Ecto neural progenitor cell (in vitro differentiated cells): Measurements from ENCODE around the gene PLSCR1.

Experiments used
- DNase-seq: peaks from one replicate; pipeline ENCODE4 v3.0.0-alpha.2; 2018; ENCODE audit warnings: low spot score

The PLSCR1 gene, protein sequence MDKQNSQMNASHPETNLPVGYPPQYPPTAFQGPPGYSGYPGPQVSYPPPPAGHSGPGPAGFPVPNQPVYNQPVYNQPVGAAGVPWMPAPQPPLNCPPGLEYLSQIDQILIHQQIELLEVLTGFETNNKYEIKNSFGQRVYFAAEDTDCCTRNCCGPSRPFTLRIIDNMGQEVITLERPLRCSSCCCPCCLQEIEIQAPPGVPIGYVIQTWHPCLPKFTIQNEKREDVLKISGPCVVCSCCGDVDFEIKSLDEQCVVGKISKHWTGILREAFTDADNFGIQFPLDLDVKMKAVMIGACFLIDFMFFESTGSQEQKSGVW

DNA sequence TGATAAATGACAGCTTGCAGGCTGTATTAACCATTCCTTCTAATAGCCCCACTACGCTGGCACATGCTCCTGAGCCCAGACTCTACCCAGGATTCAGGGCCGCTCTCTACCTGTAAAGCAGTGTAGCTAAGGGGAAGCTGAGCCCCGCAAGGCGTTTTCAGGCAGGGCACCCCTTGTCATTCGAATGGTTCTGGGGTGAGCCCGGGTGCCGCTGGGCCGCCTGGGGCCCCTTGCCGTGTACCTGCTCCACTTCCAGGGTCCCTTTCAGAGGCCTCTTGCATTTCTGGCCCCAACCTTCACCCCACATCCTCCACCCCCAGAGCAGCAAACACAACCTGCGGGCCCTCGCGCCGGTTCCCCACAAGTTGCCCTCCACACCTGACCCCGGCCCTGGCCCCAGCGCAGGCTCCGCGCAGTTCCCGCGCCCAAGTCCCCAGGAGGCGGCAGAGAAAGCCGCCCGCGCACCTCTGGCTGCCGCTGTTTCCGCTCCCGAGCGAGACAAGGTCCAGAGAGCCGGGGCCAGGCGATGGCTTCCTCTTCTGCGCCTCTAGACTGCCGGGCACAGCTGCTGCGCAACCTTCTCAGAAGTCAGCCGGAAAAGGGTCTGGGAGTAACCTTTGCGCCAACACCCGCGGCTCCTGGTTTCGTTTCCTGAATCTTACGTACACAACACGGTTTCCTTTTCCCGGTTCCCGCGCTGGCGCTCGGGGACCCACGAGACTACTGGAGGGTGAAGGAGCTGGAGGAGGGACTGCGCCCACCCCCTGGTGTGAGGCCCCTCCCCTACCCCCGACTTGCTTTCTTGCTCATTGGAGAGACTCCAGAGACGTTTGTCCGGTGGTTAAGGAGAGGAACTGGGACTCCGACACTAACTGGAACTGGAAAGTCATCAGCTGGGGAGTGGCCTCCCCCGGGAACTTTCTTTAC, at the start of gene PLSCR1:
TSS of gene PLSCR1 (minus strand) at position 606 of the 927 bp plus-strand sequence. CDS start 8,055 bp downstream, outside the sequence.
- peak; percentile 85 for DNase-seq

DNA sequence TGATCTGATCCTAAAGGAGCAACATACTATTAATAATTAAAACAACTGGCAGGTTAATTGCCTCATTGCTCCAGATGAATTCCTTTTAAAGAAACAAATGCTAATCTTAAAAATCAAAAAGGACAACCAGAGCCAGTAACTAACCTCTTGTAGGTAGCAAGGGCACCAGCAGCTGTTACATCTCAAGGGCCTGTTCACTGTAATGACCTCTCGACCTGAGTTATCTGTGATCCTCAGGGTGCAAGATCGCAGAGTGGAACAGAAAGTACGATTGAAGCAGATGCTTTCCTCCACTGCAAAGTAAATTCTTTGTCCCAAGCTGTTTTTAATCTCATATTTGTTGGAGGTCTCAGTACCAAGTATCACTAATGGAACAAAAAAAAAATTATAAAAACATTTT, 49.4 kb upstream of the PLSCR1 start:
- DNase-seq: no peak

DNA sequence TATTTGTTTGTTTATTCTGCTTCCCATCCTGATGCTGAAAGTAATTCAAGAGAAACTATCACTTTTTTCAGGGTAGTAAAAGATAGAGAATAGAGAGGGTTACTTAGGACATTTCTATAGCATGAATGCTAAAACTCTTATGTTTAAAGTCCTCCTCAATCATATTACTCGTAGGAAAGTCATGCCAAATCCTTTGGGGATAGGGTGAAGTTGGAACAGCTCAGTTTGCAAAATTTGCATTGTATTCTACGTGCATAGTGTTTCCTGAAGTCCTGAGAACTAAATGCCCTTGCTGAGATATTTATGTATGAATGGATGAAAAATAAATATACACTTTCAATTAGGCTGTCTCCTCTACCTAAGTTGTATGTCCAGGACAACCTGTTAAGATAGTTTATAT, 46.1 kb upstream of the PLSCR1 start:
- no peak for DNase-seq

DNA sequence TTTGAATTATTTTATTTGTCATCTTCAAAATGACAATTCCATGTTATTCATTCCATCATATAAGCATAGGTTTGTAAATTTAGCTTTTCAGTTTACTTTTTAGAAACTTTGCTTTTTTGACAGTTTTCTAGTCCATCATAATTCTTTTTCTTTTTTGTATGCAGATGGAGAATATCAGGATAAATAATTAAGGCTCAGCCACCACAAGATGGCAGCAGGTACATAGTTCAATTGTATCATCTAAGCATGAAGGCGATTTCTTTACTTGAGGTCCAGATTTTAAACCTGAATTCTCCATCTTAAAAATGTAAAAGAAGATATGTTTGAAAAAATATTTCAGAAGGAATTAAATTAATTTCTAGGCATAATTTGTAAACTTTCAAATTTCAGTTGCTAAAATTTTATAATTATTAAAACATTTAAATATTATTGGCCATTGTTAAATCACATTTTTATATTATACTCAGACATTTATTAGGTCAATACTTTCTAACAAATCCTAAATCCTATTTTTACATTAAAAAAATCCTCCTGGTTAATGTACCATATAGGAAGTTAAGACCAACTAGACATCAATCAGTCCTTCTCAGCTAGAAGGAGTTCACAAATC, 45.6 kb upstream of the PLSCR1 start:
- no peak for DNase-seq

DNA sequence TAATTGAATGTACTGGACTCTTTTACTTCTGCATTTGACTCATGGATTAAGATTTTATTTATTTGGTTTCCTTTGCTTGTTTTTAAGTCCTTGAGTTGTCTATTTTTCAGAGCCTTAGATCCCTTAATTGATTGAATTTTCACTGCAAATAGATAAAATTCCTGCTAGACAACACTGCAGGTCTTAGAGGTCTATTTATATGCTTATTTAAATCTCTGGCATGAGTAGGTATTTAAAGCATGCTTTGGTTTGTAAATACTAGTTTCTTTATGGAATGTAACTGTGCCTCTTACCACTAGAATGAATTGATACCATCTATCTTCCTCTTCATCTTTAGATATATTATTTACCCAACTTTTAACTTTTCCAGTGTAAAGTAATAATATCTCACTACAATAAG, 40.7 kb upstream of the PLSCR1 start:
- no peak for DNase-seq

DNA sequence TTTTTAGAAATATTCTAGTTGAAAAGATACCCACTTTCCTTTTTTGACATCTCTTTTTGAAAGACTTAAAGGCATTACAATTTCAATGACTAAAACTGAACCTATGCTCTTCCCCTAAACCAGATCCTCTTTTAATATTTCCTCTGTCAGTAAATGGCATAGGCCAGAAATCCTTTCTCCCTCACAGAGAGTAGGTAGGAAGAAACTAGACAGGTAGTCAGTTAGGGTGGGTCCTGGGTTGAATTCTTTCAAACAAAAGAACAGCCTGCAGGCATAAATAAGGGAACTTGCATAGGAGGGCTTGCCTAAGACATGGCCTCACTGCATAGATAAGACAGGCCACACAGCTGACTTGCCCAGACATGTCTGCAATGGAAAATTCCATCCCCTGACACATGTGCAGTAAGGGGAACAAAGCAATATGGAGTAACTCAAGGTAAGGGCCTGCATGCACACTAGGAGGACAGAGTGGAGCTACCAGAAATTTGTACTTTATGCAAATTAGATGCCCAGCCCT, 37.6 kb upstream of the PLSCR1 start:
- DNase-seq: no peak

DNA sequence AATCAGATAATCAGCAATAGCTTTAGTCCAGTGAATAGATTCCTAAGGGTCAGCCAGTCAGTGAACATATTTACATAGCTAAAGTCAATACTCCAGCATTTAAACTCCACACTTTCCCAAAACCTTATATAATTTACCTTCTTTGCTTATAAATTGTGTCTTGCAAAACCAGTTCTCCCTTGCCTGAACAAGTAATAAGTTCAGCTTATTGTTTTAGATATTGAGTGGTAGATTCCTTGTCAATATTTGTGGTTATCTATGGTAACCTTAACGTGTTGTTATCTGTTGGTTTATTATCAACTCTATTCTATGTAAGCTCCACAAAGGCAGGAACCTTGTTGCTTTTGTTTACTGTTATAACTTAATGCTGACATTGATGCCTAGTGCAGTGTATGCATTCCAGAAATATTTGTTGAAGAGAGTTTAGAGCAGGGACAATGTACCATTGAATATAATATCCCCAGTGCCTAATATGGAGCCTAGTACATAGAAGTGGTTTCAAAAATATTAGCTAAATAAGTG, 36.7 kb upstream of the PLSCR1 start:
- DNase-seq: no peak

DNA sequence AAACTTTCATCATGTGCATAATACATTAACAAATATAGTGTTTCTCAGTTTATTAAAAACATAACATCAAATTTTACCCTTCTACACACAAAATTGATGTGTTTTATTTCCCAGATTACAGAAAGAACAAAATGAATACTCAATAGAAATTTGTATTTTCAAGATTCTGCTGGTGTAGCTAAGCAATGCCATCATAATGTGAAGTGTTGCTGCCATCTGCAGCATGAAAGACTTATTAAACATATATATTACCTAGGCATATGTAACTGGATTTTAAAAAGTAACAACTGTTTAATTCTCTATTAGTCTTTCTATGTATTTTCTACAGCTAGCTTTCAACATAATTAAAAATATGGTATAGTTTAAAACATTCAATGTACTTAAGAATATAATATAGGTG, 33.3 kb upstream of the PLSCR1 start:
- DNase-seq: no peak

DNA sequence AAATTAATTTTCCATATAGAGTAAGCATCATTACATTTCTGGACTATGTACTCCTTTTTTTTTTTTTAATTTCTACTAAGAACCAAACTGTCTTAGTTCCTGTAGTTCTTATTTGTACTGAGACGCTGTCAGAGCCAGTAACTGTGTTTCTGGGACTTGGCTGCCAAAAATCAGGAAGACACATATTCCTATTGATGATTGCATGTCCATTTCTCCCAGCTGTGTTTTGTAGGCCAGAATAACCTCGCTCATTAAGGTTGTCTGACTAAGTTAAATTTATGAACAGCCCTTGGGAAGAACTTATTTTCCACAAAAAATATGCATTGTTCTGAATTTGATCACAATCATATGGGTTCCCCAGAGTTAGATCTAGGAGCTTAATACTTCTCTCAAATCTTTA, 31.2 kb upstream of the PLSCR1 start:
- DNase-seq: no peak

DNA sequence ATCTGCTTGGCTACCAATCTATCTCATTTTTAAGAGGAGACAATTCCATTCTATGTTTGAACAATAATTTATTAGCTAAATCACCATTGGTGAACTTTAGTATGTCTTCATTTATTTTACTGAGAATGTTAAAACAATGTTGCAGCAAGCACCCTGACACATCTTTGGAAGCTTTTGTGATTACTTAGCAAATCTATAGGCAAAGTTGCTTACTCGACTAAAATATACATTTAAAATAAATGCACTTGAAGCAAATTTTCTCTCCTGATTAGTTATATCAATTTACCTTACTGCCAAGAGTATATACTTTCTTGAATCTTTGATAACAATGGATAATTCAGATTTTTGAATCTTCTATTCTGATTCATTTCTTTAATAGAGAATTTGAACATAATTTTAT, 29.8 kb upstream of the PLSCR1 start:
- DNase-seq: no peak

DNA sequence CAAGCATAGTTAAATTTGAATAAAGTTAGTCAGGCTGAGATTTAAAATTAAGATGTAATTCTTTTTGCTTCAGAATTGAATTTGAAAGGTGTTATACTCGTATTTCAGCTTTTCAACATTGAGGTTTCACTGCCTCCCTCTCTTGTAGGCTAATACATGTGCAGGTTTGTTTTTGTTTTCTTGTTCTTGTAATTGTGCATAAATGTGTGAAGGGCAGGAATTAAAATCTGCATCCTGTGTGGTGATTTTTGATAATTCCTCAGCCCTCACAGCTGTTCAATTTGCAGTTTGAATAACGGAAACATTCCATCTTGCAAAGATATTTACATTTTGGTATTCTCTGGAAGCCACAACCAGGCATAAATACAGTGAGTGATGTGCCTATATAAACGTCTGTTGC, 24.9 kb upstream of the PLSCR1 start:
- DNase-seq: no peak

DNA sequence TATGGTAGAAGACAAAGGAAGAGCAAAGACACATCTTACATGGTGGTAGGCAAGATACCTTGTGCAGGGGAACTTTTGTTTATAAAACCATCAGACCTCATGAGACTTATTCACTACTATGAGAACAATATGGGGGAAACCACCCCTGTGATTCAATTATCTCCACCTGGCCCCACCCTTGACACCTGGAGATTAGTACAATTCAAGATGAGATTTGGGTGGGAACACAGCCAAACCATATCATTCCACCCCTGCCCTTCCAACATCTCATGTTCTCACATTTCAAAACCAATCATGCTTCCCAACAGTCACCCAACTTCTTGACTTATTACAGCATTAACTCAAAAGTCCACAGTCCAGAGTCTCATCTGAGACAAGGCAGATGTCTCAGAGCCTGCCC, 21.7 kb upstream of the PLSCR1 start:
- no peak for DNase-seq

DNA sequence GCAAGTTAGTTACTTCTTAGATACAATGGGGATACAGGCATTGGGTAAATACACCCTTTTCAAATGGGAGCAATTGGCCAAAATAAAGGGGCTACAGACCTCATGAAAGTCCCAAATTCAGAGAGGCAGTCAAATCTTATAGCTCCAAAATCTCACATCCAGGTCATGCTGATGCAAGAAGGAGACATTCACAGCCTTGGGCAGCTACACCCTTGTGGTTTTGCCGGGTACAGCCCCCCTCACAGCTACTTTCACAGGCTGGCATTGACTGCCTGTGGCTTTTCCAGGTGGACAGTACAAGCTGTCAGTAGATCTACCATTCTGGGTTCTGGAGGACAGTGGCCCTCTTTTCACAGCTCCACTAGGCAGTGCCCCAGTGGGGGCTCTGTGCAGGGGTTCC, 17.5 kb upstream of the PLSCR1 start:
- no peak for DNase-seq

DNA sequence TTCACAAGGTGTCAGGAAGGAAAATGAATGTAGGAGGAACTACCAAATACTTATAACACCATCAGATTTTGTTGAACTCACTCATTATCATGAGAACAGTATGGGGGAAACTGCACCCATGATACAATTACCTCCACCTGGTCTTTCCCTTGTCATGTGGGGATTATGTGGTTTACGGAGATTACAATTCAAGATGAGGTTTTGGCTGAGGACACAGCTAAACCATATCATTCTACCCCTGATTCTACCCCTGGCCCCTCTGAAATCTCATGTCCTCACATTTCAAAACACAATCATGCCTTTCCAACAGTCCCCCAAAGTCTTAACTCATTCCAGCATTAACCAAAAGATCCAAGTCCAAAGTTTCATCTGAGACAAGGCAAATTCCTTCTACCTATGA, 17.1 kb upstream of the PLSCR1 start:
- no peak for DNase-seq

DNA sequence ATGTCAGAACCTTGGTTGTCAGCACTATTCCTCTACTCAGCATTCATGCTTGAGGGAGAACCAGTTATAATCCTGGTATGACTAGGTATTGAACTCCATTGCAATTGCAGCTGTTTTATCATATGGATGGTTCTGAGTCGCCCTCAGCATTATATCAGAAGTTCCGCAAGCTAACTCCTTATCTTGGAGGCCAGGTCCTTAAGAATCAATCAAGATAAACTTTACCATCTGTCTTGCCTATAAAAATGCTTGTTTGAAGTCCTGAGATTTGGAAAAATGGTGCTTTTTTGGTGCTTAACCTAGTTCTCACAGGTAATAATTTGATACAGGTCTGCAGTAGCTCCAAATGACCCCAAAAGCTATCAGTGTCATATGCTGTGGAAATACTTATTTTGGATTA, 16.3 kb upstream of the PLSCR1 start:
- no peak for DNase-seq

DNA sequence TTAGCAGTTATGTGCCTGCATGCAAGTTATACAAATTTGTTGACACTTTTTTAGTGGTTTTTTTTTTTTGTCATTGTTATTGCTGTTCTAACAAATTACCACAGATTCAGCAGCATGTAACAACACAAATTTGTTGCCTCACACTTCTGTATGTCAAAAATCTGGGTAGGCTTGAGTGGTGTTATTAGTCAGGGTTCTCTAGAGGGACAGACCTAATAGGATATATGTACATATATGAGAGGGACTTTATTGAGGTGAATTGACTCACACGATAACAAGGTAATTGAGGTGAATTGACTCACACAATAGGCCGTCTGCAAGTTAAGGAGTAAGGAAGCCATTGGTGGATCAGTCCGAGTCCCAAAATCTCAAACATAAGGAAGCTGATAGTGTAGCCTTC, 15.0 kb upstream of the PLSCR1 start:
- no peak for DNase-seq

DNA sequence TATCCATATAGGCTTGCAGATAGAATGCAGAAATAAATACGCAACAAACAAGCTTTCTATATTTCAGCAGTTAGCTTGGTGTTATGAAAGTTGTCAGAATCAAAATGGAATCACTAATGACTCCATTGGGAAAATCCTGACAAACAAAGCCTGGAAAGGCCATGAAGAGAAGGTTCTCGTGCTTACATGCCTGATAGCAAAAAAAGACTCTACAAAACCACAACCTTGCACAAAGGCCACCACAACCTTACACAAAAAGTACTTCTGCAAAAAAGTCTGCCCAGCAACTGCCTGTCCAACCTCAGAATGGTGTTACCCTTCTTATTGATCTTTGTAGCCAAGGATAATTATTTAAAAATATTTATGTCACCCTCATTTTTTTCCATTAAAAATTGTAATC, 14.4 kb upstream of the PLSCR1 start:
- no peak for DNase-seq

DNA sequence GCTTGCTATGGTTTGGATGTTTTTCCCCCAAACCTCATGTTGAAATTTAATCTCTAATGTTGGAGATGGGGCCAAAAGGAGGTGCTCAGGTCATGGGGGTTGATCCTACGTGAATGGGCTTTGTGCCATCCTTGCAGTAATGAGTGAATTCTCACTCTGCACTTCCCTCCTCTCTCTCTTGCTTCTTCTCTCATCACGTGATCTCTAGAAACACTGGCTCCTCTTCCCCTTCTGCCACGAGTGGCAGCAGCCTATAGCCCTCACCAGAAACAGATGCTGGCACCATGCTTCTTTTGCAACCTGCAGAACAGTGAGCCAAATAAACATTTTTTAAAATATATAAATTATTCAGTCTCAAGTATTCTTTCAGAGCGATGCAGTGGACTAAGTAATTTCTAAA, 13.3 kb upstream of the PLSCR1 start:
- DNase-seq: no peak

DNA sequence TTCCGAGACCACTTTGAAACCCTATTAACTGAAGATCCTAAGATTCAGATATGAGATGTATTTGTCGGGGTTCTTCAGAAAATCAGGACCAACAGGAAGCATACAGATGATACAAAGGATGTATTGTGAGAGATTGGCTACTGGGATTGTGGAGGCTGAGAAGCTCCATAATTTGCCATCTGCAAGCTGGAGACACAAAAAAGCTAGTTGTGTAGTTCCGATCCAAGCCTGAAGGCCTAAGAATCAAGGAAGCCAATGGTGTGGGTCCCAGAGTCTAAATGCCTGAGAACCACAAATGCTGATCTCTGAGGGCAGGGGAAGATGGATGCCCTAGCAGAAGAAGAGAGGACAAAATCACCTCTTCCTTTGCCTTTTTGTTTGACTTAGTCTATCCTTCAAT, 10.9 kb upstream of the PLSCR1 start:
- no peak for DNase-seq

DNA sequence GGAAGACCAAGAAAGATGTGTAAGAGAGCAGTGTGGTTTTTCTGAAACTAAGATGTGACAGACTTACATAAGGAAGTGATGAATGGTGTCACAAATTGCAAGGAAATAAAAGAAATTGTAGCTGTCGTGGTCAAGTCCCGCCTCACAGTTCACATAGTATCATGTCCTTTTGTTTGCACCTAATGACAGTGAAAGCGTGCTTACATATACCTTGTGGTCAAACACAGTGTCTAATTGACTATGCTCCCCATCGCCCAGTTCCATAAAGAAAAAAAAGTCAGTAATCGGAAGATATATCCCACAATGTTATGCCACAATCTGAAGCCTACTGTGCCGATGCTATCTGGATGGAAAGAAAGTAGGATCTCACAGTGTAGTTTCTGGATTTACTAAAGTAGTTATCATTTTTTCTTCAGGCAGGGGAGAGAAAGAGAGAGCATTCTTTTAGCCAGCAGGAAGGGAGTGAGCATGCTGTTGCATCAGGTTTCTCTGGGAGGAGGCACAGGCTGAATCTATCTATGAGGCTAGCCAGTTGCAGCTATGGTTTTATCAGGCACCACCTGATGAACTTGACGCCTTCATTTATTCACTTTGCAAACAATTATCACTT, 9.8 kb upstream of the PLSCR1 start:
- no peak for DNase-seq

DNA sequence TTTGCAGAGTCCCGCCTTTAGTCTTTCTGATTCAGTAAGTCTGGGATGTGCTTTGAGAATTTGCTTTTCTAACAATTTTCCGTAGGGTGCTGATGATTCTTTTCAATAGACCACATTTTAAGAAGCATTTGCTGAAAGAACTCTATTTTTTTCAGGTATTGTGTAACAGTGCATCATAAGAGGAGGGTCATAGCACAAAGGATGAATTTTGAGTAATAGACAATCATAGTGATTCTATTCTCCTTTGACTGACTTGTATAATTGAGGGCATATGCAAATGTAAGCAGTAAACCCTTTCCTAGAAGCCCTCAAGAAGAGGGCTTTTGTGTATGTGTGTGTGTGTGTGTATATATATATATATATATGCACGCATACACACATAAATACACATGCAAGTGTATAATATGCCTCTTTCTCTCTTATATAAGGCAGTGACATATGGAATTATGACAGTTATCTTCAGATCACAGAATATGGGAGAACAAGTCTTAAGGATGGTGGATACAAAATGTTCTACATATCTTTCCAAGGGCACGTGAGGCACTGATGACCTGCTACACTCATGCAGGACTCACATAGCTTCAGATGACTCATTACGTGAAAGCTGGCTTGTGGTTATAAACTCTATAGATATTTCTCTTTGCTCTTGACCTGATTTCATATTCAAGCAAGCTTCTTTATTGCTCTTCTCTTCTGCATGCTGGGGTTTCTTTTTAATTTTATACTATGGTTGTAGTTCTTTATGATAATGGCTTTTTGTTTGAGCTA, 6.5 kb upstream of the PLSCR1 start:
- no peak for DNase-seq
